D721Med (cell line): Measurements from ENCODE around the gene LNP1.

Experiments
- DNase-seq: peaks from one replicate; pipeline ENCODE4 v3.0.0; 2011; ENCODE audit warnings: low spot score; ENCODE audit not compliant: insufficient read length
- FAIRE-seq: peaks from 2 replicates; lab custom pipeline; 2011; peaks lifted over from hg19 to GRCh38; lab: Jason Lieb, UNC
- TF ChIP-seq, protein P1 (sequence below): IDR thresholded peaks from 2 replicates; pipeline ENCODE4 v1.5.1; 2012; ENCODE audit warnings: mild to moderate bottlenecking, control low read depth; ENCODE audit not compliant: insufficient read depth; ENCODE audit errors: missing control alignments

The LNP1 gene

DNA sequence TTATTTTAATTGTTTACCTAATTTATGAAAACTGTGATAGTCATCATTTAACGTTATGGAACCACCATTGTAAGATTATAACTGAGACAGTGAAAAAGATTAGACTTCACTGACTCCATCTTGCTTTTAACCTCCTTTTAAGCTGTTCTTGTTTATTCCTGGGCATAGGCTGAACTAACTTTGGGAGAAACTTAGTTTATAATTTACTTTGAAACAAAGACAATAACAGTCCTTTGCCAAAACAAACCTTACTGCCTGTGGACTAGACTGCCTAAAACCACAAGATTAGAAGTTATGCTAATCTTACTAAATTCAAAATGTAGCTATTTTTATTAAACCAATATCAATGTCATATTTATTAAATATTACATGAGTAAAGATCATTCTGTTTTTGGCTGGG is 46.7 kb downstream of the LNP1 start:
- TF ChIP-seq, protein P1, sequence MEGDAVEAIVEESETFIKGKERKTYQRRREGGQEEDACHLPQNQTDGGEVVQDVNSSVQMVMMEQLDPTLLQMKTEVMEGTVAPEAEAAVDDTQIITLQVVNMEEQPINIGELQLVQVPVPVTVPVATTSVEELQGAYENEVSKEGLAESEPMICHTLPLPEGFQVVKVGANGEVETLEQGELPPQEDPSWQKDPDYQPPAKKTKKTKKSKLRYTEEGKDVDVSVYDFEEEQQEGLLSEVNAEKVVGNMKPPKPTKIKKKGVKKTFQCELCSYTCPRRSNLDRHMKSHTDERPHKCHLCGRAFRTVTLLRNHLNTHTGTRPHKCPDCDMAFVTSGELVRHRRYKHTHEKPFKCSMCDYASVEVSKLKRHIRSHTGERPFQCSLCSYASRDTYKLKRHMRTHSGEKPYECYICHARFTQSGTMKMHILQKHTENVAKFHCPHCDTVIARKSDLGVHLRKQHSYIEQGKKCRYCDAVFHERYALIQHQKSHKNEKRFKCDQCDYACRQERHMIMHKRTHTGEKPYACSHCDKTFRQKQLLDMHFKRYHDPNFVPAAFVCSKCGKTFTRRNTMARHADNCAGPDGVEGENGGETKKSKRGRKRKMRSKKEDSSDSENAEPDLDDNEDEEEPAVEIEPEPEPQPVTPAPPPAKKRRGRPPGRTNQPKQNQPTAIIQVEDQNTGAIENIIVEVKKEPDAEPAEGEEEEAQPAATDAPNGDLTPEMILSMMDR = no peak
- FAIRE-seq (no peak), DNase-seq (no peak)

DNA sequence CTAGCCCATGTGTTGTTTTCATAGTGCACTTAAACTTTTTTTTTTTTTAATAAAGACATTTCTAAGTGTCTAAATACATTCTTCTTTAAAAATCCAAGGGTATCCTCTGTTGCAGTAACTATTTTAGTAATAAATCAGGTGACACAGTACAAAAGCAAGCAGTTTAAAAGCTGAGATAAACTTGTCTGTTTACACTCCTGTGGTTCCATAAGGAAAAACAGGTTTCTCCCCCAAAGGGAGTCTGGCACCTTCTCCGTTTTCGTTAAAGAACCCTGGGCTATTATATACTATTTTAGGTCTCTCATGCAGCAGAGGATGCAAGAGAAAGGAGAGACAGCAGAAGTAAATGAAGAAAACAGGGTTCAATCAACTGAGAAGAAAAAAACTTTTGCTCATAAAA is 47.9 kb downstream of the LNP1 start:
- FAIRE-seq (no peak), DNase-seq (no peak)
- TF ChIP-seq, protein P1 = no peak

DNA sequence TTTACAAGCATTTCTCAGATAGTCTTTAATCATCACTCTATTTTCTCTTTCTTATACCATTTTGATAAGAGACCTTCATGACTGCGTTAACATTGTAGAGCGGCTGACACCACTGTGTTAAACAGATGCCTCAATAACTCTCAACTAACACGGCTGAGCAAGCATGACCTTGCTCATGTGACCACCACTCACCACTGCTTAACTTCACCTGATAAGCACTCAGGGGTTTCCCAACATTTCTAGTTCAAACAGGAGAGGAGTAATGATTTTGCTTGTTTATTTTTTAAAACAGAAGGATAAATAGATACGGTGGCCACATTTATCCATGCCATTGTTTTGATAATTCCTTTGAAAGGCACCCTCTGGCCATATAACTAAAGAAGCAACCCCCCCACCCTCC is 53.3 kb downstream of the LNP1 start:
- DNase-seq = no peak
- TF ChIP-seq, protein P1 = no peak
- FAIRE-seq = no peak

DNA sequence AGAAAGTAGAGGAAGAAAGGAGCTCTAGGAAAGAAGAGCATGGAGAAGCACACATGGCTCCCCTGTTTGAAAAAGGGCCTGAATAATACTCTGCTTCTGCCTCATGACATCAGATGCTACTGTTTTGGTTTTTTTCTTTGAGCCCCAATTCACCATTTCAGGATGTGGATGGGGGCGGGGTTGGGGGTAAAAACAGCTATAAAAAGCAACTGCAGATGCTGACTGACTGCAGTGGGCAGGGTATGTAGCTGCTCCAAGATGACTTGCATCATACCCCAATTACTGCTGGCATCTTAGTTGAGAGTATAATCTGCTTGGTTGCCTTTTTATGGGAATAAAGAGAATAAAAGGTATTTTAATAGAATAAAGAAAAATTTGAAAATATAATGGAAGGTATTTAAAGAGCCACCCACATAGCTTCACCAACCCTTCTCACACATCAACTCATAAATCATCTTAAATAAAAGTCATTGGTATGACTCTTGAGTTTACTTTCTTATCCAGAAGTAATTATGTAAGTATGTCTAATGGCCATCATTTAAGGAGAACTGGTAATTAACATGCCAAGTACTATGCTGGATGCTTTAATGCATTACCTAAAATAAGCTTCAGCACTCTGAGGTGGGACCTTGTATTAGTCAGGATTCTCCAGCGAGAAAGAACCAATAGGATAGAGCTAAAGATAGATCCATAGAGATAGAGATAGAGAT is 54.7 kb downstream of the LNP1 start:
- DNase-seq (no peak), FAIRE-seq (no peak)
- TF ChIP-seq, protein P1 = no peak

DNA sequence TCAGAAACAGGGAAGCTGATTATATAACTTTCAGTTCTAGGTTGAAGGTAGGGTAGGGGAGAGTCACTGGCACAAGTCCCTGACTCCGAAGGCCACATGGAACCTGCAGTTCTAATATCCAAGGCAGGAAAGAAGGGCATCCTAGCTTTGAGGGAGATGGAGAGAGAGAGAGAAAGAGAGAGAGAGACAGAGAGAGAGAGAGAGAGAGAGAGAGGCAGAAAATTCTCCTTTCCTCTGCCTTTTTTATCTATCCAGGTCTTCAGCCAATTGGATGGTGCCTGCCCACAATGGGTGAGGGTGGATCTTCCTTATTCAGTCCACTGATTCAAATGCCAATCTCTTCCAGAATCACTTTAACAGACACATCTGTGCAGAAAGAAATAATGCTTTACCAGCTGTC is 55.4 kb downstream of the LNP1 start:
- FAIRE-seq = no peak
- TF ChIP-seq, protein P1 = no peak

DNA sequence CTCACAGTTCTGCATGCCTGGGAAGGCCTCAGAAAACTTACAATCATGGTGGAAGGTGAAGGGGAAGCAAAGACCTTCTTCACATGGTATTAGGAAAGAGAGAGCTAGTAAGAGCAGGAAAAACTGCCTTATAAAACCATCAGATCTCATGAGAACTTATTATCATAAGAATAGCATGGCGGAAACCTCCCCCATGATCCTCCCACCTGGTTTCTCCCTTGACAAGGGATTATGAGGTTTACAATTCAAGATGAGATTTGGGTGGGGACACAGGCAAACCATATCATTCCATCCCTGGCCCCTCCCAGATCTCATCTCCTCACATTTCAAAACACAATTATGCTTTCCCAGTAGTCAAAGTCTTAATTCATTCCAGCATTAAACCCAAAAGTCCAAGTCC is 56.5 kb downstream of the LNP1 start:
- TF ChIP-seq, protein P1 = no peak
- DNase-seq = no peak
- no peak for FAIRE-seq

More for the DNA sequence above, 55.4 kb downstream of the LNP1 start:
- DNase-seq = no peak

DNA sequence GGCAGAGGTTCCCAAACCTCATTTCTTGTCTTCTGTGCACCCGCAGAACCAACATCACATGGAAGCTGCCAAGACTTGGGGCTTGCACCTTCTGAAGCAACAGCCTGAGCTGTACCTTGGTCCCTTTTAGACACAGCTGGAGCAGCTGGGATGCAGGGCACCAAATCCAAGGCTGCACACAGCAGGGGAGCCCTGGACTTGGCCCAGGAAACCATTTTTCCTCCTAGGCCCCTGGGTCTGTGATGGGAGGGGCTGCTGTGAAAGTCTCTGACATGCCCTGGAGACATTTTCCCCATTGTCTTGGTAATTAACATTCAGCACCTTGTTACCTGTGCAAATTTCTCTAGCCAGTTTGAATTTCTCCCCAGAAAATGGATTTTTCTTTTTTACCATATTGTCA is 57.5 kb downstream of the LNP1 start:
- TF ChIP-seq, protein P1 = no peak
- FAIRE-seq = no peak
- no peak for DNase-seq
